Stimulated activated CD4-positive, alpha-beta T cell treated with anti-CD3 and anti-CD28 coated beads, Interleukin-15, amount 100 ng/mL, for 1 hour (primary cell): ENCODE measurements around the gene FILIP1.

Experiments
- DNase-seq, 2 donors: peaks; one replicate each; pipeline ENCODE4 v3.0.0-alpha.2; 2020; ENCODE audit warnings: low read depth in 1 of 2, low spot score in 1 of 2

FILIP1 gene

DNA sequence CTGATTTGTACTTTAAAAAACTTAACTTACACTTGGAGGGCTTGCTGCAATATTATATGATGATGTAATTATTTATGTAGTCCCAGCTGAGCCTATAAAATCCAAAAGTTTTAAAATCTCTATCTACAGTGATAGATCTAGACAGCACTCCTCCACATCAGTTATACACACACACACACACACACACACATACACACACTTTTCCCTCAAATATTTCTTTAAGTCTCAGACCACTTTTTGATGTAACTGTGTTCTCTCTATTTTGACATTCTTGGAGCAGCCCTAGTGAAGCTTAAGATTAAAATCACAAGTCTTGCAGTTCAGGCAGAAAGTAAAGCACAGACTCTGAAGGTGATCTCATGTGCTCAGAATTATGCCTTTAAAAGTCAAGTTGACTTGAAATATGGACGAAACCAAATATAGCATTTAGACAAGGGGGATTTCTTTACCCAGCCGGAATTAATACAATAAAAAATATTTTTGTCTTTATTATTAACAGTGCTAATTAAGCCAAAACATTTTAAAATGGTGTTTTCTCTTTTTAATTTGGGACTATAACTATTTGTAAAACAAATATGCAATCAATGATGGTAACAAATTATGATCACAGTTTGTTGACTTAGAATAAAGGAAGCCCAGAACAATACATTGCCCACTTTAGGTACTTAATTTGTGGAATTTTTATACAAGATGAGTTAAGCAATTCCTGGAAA, 145.5 kb downstream of the FILIP1 start:
- no peak for DNase-seq

DNA sequence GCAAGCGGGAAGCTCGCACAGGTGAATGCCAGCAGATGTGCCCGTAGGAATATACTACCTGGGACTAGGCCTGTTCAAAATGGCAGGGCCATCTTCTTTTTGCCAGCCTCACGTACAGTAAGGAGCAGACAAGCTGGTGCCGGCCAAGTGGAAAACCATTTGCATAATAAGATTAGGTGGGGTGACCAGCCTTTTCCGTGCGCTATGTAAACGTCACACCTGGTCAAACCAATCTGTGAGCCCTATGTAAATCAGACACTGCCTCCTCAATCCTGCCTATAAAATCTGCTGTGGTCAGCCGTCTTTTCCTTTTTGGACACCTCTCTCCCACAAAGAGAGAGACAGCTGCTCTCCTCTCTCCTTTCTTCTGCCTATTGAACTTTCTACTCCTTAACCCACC, 148.2 kb downstream of the FILIP1 start:
- DNase-seq: no peak

DNA sequence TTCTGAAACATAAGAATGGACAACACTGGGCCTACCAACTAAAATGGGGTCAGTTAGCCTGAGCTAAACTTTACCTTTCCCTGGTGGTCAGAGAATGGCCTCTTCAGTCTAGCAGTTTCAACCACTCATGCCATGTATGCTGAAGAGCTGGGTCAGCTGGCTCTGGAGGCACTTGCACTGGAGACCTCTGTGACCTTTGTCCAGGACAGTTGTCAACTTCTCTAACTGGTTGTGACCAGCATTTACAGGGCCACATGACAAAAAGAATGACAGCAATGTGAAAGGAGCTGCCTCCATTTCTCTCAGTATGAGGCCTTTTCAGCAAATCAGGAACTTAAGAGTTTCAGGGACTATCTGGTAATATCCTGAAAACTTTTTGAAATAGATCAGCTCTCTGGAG, 149.1 kb downstream of the FILIP1 start:
- DNase-seq: no peak

- no peak for DNase-seq
Observed at GRCh38 chr6:75344021-75344420, 149.6 kb downstream of the FILIP1 start.

GRCh38 chr6:75337835-75338580, 155.6 kb downstream of the FILIP1 start:
- no peak for DNase-seq

DNA sequence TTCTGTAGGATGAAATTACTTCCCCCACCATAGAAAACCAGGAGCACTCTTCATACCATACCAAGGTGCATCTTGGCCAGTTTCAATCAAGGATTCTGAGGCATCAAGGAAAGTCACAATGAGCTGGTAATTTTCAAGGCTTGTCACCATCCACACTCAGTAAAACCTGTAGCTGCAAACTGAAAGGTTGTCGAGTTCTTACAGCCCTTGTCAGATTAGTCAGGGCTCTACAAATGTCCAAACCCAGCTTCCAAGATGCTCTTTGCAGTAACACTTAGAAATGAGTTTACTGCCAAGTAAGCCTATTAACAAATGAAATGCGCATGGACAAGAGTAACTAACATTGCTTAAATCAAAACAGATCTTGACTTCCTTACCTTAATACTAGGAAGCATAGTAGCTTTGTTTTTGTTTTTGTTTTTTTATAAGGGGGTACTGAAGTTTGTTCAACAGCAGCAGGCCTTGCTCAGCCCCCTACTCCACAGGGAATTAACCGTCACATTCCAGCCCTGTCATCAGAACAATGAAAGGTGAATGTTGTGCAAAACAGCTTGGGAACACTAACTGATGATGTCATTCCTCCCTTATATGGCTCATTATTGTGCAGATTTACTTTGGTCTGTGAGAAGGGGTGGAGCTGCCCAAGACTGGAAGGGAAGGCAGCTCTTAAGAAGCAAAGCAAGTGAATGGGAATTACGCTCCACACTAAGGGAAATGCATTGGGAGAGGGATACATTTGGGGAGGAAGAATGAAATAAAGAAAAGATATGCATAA, 159.1 kb downstream of the FILIP1 start:
- DNase-seq: no peak

DNA sequence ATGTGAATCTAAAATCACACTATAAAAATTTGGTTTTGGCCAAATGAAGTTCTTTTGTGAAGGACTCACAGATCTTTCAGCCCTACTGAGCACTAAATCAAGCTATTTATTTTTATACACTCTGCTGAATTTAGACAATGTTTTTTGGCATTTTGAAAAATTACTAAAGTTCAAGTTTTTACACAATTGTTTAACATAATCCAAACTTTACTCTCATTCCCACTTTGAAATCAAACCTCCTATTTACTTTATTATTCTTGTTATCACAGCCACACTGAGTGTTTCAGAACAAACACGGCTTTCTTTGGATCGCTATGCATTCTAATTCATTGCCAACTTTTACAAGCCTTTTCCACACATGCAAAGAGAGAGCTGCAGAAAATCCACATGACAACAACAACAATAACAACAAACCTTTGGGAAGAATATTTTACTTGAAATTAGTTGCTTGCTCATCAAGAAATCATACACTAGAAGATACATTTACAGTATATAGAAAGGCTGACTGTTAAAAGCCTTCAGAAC, 159.9 kb downstream of the FILIP1 start:
- DNase-seq: no peak

DNA sequence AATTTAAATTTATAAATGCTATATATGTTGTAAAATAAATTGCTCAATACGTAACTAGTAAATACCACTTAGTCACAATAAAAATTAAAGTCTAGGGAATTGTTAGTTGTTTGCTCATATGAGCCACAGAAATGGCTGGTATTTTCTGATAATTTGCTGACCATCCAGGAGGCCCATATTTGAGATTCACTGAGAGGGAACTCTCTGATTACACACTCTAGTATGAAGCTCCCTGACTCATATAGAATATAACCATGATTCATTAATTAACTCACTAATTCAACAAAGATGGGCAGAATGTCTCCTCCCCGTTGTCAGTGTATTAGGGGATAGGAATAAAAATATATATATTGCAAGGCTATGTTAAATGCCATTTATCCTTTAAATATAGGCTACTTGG, 162.4 kb downstream of the FILIP1 start:
- DNase-seq: no peak

GRCh38 chr6:75329703-75330102, 163.9 kb downstream of the FILIP1 start:
- DNase-seq: no peak

DNA sequence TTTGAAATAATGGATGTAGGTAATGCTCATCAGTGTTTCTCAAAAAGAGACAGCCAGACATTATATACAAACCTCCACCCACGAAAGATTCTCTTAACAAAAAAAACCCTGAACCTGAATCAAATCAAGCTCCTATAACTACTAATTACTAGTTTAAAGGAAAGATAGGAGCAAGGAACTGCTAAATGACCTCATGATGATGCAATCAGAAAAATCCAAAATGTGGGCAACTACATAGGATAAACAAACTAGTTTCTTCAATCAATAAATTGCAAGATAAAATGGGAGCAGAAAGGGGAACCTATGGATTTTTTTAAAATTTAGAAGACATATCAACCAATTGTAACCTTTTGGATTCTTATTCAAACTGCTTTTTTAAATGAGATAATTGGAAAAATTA, 165.8 kb downstream of the FILIP1 start:
- no peak for DNase-seq

GRCh38 chr6:75326557-75327258, 166.9 kb downstream of the FILIP1 start:
- no peak for DNase-seq

GRCh38 chr6:75318900-75319299, 174.7 kb downstream of the FILIP1 start:
- no peak for DNase-seq

- no peak for DNase-seq
Observed at GRCh38 chr6:75317503-75318206, 175.9 kb downstream of the FILIP1 start.

DNA sequence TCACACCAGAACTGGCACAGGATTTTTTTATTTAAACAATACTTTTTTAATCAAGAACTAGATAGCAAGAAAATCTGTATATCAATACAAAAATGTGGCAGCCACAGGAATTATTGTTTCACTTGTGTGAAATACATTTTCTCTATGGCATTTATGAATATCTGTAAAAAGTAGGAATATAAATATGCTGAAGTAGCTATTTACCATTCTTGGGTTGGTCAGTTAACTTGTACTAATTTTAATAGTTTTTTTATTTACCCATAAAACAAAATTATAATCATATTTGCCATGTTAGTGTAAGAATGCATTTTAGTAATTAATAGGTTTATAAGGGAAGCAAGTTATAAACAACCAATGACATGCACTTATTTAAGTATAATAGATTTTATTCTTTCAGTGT, 177.6 kb downstream of the FILIP1 start:
- no peak for DNase-seq

GRCh38 chr6:75308250-75308988, 185.2 kb downstream of the FILIP1 start:
- no peak for DNase-seq

DNA sequence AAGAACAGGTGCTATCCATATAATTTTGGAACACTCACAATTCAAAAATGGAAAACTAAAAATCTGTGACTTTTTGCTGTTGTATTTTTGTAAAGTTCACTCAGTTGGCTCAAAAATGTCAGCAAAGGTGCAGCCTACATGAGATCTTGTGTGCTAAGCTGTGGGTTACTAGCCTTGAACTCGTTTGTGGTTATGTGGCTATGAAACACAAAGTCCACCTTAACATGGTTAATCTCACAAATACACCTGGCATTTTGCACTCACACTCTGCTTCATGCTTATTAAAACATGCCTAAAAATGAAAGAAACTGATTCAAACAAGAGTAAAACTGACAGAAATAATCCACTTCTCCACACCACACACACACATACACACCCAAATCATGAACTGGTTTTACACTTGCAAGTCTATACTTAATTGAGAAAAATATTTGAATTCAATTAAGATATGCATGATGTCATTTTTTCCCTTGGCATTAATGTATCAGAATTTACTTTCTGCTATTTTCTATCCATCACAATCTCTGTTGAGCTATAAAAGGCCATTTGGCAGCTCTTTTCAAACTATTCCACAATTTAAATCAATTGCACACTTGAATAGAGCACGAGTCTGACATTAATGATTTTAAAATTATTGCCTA, 186.1 kb downstream of the FILIP1 start:
- DNase-seq: no peak

GRCh38 chr6:75306064-75306463, 187.5 kb downstream of the FILIP1 start:
- DNase-seq: no peak

DNA sequence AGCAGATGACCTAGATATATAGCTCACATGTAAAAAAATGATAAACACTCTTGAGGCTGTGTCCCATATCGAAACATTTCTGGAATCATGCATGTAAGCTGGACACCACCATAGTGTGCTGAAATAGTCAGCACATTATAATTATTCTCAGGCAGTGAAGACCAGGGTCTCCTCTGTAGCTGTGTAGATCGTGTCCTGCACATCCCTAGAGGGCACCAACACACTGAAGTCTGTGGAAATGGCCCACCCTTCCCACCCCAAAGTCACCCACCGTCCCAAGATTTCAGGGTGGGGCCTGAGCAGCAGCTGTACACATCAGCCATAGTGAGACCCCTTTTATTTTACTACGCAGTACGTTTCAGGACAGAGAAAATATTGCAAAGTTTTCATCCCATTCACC, 188.0 kb downstream of the FILIP1 start:
- no peak for DNase-seq

GRCh38 chr6:75302280-75302679, 191.3 kb downstream of the FILIP1 start:
- no peak for DNase-seq
